Measurements from ENCODE around the gene PPIL4.
A peak's percentile ranks its signal among the peaks of the same experiment; 100 is the strongest.
"Not testable (repeated sequence)": the region's sequence is repeated elsewhere in the genome, so short reads cannot be mapped to it uniquely, and the experiment has no call there.

The PPIL4 gene

DNA sequence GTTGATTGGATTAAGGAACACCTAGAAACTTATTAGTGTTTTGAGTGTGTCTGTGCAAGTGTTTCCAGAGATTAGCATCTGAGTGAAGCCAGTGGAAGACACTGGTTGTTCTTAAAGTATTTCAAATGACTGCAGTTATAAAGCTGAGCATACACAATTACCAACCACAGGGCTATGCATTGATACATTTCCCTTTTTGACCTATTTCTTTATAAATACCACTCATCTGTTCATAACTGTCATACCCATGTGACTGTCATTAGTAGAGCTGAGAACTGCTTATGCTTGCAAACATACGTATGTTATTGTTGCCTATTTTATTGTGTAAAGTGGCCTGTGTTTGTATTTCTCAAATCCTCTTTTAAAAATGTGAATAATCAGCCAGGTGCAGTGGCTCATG lies 45.7 kb downstream of the PPIL4 start:
- in situ Hi-C loops (cut with MboI; ENCODE audit: low pct_unique_long_range_greater_than_20kb, low sequenced_read_pairs, unreplicated experiment) = no loop called here
- TF ChIP-seq, protein P1, sequence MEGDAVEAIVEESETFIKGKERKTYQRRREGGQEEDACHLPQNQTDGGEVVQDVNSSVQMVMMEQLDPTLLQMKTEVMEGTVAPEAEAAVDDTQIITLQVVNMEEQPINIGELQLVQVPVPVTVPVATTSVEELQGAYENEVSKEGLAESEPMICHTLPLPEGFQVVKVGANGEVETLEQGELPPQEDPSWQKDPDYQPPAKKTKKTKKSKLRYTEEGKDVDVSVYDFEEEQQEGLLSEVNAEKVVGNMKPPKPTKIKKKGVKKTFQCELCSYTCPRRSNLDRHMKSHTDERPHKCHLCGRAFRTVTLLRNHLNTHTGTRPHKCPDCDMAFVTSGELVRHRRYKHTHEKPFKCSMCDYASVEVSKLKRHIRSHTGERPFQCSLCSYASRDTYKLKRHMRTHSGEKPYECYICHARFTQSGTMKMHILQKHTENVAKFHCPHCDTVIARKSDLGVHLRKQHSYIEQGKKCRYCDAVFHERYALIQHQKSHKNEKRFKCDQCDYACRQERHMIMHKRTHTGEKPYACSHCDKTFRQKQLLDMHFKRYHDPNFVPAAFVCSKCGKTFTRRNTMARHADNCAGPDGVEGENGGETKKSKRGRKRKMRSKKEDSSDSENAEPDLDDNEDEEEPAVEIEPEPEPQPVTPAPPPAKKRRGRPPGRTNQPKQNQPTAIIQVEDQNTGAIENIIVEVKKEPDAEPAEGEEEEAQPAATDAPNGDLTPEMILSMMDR (IDR thresholded peaks at IDR 0.05; ENCODE audit: extremely low read depth, insufficient read depth, missing control alignments) = no peak
- DNase-seq (ENCODE audit: low spot score) = no peak

DNA sequence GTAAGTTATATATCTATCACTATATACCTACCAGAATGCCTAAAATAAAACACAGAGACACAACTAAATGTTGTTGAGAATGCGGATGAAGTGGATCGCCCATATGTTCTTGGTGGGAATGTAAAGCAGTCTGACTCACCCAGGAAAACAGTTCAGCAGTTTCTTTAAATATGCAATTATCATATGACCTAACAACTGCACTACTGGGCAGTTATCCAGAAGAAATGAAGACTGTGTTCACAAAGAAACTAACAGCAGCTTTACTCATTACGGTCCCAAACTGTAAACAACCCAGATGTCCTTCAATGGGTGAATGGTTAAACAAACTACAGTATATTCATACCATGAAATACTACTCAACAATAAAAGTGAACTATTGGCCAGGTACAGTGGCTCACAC lies 46.8 kb downstream of the PPIL4 start:
- no peak for DNase-seq (ENCODE audit: low spot score)
- in situ Hi-C loops (cut with MboI; ENCODE audit: low pct_unique_long_range_greater_than_20kb, low sequenced_read_pairs, unreplicated experiment) = no loop called here
- TF ChIP-seq, protein P1 (IDR thresholded peaks at IDR 0.05; ENCODE audit: extremely low read depth, insufficient read depth, missing control alignments) = no peak

DNA sequence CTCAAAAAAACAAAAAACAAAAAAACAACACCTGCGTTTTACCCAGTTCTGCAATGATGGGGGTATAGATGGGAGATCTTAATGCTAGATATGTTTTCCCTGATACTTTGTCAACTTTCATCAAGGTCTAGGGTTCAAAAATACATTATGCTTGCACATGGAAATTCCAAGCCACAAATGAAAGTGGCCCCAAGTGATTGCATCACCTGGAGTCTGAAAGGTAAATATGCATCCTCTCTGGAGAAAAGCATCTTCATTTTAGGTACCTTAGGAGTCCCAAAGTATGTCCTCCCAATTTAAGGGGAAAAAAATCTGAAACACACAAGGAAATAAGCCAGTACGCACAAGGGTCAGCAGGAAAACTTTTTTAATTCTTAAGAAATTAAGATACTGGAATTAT lies 48.5 kb downstream of the PPIL4 start:
- in situ Hi-C loops (cut with MboI; ENCODE audit: low pct_unique_long_range_greater_than_20kb, low sequenced_read_pairs, unreplicated experiment) = no loop called here
- TF ChIP-seq, protein P1 (IDR thresholded peaks at IDR 0.05; ENCODE audit: extremely low read depth, insufficient read depth, missing control alignments) = no peak
- DNase-seq (ENCODE audit: low spot score) = no peak

DNA sequence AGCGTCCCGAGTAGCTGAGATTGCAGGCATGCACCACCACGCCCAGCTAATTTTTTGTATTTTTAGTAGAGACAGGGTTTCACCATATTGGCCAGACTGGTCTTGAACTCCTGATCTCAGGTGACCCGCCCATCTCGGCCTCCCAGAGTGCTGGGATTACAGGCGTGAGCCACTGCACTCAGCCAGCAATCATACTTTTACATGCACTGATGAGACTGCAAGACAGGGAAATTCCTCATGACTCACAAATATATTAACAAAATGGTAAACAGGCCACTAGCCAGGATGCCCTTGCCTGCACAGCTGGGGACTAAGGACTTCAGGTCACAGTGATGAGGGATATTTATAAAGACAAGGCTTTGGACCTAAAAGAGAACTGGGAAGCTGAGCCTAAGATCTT lies 49.2 kb downstream of the PPIL4 start:
- in situ Hi-C loops (cut with MboI; ENCODE audit: low pct_unique_long_range_greater_than_20kb, low sequenced_read_pairs, unreplicated experiment); DNase-seq (ENCODE audit: low spot score): not testable (repeated sequence)

- DNase-seq (ENCODE audit: low spot score); in situ Hi-C loops (cut with MboI; ENCODE audit: low pct_unique_long_range_greater_than_20kb, low sequenced_read_pairs, unreplicated experiment): not testable (repeated sequence)
These were observed 50.4 kb downstream of the PPIL4 start for GRCh38 chr6:149495349-149496016.

GRCh38 chr6:149494810-149495209 lies 51.0 kb downstream of the PPIL4 start:
- in situ Hi-C loops (cut with MboI; ENCODE audit: low pct_unique_long_range_greater_than_20kb, low sequenced_read_pairs, unreplicated experiment) = not testable (repeated sequence)
- DNase-seq (ENCODE audit: low spot score) = peak; percentile 75

GRCh38 chr6:149493761-149494320 lies 52.0 kb downstream of the PPIL4 start:
- DNase-seq (ENCODE audit: low spot score) = no peak
- TF ChIP-seq, protein P1 (IDR thresholded peaks at IDR 0.05; ENCODE audit: extremely low read depth, insufficient read depth, missing control alignments) = no peak
- in situ Hi-C loops (cut with MboI; ENCODE audit: low pct_unique_long_range_greater_than_20kb, low sequenced_read_pairs, unreplicated experiment) = no loop called here

- DNase-seq (ENCODE audit: low spot score) = no peak
- TF ChIP-seq, protein P1 (IDR thresholded peaks at IDR 0.05; ENCODE audit: extremely low read depth, insufficient read depth, missing control alignments) = no peak
- in situ Hi-C loops (cut with MboI; ENCODE audit: low pct_unique_long_range_greater_than_20kb, low sequenced_read_pairs, unreplicated experiment) = no loop called here
These were observed 53.0 kb downstream of the PPIL4 start for GRCh38 chr6:149492798-149493343.

Measured in GM13977 (cell line).